Anterior cingulate cortex (tissue), 58 donors: ENCODE data around the gene NLGN4X.

ENCODE experiments used
- DNase-seq, 58 donors: peaks; one replicate each; lab custom pipeline; 2025; lab: John Stamatoyannopoulos, UW

The NLGN4X gene

DNA sequence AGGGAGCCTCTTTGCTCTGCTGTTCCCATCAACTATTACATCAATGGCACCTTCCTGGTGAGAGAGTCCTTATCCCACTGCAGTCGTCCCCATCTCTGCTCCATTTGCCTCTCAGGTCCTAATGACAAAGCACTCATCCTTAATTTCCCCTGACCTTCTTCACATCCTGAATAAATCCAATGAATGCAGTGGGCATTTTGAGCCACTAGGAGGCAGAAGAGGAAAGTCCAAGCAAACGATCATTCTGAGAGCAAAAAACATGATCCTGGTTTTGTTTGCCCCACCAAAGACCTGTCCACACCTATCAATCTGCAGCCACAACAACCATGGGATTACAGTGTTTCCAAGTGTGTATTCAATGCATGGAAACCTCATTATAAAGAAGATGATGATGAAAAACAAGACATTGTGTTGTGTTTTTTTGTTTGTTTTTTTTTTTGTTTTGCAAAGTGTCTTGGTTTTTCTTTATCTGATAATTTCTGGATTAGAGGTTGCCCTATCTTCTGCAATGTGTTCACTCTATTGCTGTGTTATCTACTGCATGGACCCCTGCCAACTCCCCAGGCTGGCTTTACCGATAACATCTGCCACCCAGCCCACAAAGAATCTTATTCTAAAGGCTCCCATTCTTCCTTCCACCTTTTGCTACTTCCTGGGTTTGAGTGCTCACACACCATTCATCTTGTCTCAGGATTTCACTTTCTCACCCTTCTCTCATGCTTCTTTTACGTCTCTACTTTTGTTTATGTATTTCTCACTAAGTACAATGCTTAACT, 207.2 kb downstream of the NLGN4X start:
- peak in 18 of 58 donors; percentile 0 to 45 (median 5) for DNase-seq

GRCh38 chrX:6019076-6019475, 209.6 kb downstream of the NLGN4X start:
- DNase-seq, result no peak

GRCh38 chrX:6015423-6015822, 213.2 kb downstream of the NLGN4X start:
- DNase-seq, result no peak

DNA sequence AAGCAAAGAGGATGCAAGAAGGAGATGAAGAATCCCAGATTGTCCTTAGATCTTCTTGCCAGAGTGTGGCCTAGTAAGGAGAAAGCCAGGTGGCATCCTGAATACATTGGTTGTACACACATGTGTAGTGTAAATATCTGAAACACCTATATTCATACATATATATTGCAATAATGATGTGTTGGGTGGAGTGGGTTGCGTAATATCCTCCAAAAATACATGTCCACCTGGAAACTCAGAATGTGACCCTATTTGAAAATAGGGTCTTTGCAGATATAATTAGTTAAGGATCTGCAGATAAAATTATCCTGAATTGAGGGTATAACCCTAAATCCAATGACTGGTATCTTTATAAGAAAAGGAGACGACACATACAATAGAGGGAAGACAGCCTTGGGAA, 216.3 kb downstream of the NLGN4X start:
- no peak for DNase-seq

DNA sequence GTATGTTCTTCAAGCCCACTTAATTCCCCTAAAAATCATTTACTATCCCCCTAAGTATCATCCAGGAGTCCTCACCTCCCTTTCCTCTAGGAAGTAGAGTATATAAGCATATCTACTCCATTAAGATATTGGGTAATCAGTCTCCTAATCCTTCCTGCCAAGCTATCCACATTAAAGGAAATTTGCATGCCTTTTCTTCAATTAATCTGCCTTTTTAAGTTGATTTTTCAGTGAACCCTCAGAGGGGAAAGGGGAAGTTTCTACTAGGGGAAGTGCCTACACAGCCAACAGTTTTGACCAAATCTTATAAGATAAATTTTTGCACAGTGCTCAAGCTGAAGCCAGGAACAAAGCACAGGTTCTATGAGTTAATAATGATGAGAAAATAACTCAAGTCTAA, 222.8 kb downstream of the NLGN4X start:
- no peak for DNase-seq

GRCh38 chrX:6004529-6004928, 224.1 kb downstream of the NLGN4X start:
- DNase-seq, result no peak

DNA sequence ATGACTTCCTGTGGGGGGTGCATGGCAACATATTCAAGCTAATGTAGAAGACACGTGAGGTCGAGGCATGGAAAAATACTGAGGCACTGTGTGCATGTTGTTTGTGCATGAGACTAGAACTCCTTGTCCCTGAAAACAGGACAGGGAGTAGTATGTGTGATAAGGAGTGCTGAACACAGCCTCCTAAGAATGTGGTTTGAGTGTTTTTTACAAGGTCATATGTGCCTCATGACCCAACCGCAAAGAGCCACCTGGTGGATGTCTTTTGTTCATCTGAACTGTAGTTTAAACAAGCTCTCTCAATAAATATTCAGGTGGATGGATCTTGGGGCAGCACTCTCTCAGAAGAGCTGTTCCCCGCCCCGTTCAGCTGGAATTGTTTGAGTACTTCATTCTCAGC, 226.6 kb downstream of the NLGN4X start:
- DNase-seq, result no peak

DNA sequence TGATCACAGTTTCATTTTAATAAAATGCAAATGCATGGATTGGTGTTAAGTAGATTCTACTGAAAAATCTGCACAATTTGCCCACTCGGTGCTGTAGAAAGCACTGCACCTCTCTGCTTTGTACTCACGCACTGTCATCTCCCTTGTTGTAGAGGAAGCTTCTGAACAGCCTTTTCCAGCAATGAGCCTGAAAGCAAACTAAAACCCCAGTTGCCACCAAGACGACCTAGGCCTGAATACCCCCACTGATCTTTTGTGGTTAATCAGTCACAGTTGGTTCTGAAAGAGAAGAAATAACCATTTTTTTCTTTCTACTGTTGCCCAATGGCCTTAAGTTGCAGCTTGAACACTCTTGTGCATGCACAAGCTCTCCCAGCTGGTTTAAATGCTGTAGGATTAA, 229.8 kb downstream of the NLGN4X start:
- DNase-seq, result no peak

DNA sequence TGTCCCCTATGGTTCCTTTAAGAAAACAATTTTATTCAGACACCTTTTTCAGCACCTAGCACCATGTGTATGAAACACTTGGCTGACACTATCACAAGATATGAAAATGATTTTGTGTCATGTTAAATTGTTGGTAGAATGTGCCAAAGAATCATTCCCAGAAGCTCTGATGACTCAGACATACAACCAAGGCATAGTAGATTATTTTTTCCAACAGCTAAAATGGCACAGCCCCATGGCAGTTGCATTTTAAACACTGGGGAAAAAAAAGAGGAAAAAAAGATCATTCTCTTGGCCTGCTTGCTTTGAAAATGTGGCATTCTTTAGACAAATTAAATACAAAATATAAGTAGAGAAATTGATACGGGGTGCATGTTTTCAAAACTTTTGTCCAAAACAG, 230.2 kb downstream of the NLGN4X start:
- DNase-seq, result no peak

DNA sequence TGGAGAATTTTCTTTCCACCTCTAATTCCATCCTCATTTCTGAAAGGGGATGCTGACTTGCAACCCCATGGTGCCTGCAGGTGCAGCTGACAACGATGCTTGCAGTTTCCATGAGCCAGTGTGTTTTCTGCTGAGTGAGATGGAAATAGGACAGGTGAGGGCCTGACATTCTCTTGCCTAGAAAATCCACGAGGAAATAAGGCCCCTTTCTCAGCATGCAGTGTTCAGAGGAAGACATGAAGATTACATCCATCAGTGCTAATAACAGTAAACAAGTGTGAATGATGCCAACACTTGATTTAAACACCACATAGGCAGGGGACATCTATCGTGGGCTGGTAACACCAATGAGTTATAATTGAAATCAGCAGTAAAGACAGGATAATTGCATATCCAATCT, 237.3 kb downstream of the NLGN4X start:
- no peak for DNase-seq

DNA sequence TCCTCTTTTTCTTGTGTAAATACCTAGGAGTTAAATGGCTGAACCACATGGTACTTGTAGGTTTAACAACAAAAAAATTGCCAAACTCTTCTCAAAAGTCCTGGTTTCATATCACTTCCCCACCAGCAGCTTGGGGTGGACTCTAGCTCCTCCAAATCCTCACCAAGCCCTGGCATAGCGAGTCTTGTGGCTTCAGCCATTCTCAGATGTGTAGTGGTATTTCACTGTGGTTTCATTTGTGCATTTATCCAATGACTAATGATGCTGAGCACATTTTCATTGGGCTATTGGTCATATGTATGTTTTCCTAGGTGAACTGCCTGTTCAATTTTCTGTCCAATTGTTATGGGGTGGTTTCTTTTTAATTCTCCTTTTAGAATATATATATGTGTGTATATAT, 249.3 kb downstream of the NLGN4X start:
- DNase-seq, result no peak

GRCh38 chrX:5976332-5976731, 252.3 kb downstream of the NLGN4X start:
- DNase-seq, result no peak

GRCh38 chrX:5971300-5971699, 257.4 kb downstream of the NLGN4X start:
- DNase-seq, result no peak

DNA sequence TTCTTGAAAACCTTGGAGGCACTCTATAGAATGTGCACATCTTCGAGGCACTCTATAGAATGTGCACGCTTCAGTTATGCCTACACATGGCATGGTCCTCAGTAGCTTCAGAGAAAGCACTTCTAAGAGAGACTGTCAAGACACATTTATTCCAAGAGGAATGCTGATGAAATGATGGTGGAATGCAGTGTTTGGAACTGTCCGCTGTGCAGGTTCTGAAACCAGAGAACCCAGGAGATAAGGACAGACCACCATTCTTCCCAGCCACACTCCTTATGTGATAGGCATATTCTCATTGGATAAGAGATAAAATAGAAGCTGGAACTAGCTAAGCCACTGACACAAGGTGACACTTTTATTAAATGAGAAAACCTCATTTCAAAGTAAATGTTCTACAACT, 263.3 kb downstream of the NLGN4X start:
- DNase-seq, result no peak

DNA sequence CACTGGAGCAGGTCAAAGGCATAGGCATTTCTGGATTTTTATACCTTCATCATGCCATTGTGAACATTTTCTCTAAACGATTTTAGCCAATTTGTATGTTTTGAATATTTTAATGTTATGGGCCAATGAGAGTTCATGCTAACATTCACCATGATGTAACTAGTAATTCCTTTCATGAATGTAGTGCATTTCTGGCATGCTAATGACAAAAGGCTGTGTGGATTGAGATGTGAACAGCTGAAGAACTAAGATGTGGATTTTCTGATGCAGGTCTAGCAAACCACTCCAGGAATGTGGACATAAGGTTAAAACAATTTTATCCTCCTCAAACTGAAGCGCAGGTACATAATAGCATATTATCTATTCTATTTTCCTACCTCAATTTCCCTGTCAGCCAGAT, 269.4 kb downstream of the NLGN4X start:
- no peak for DNase-seq

DNA sequence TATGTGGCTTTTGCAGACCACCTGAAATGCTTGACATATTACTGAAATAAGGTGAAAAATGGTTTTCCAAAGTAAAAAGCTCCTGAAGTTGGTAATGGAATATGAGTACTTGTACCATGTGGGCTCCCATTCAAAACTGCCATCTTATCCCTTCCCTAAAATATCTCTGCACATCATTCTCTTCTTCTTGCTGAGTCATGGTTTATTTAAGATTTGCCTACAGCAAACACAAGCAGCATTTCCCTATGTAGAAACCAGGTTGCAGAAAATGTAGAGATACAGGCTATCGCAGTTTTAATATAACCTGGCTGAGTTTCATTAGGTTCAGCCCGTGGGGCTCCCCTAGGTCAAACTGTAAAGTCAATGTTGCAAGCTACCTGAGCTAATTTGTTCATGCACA, 270.1 kb downstream of the NLGN4X start:
- DNase-seq, result no peak

DNA sequence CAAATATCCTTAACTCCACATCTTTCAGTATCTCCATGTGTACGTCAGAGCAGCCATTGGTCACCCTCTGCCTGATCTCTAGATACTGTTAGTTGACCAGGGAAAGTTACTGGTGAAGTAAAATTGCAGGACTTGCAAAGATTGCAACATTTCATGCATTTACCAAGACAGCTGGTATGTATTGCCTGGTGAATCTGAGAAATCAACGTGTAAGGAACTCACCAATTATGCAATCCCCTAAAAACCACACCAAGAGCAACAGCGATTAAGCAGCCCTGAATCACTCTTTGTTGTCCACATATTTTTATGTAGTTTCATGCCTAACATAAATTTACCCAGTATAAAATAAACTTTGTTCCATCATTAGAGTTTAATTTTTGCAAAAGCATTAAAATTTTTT, 271.2 kb downstream of the NLGN4X start:
- DNase-seq, result no peak

- no peak for DNase-seq
These were observed 292.2 kb downstream of the NLGN4X start for GRCh38 chrX:5936438-5936837.

DNA sequence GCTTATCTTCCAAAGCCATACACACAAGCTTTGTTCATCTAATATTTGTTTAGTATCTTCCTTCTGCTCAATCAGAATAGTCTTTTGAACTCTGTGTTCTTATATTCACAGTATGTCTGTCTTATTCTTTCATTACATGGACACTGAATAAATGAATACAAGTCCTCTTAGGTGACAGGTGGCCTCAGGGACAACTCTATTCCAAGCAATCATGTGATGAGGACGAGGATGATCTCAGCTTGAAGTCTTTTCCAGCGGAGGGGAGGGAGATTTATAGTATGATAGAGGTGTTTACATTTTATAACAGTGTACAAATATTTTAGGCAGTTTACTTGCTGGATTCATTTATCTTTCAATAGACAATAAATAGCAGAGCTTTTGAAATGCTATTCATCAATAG, 300.4 kb downstream of the NLGN4X start:
- DNase-seq, result no peak

DNA sequence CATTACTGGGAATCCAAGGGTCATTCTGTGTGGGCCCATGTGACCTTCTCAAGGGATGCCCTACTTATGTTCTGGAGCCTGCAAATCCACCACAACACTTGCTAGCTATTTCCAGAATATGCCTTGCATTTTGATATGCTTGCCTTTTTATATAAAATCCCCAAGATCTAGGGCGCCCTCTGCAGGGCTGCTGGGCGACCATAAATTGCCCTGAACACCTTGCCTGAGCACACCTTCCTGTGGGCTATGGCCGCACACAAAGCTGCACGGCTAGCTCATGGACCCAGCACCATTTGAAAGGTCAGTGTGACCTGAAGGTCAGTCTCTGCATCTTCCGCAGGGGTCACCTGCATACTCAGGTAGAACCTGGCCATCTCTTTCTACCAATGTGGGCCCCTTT, 311.7 kb downstream of the NLGN4X start:
- DNase-seq, result peak in 1 of 58 donors; percentile 0

DNA sequence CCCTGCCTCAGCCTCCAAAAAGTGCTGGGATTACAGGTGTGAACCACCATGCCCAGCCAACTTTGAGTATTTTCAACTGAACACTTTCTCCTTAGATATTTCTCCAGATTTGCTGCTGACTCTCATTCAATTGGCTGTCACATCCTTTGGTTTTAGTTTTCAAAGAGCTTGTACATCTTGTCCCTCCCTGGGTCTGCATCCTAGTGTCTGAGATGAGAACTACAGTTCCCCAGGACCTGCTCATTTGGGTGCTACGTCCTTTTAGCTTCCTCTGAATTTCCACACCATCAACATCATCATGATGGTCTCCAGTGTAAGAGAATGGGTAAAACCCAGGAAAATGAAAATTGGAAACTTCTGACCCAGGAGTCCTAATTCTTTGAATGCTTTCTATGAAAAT, 312.9 kb downstream of the NLGN4X start:
- no peak for DNase-seq

GRCh38 chrX:5907207-5907606, 321.5 kb downstream of the NLGN4X start:
- DNase-seq, result no peak
